H1 (cell line): ENCODE measurements around the gene LIPT2. TPM values are rescaled to one million over a fixed set of nuclear protein-coding genes. Genes with fewer than 3 reads are reported as not detected.

Experiments used
- CTCF ChIA-PET: fragments of 300-600 bp; sonication (Branson Sonifier 250); formaldehyde crosslinking; loops from one replicate; lab custom pipeline; 2021; ENCODE audit not compliant: partially characterized antibody; lab: Charles Lee
- POLR2A ChIA-PET: fragments of 300-600 bp; sonication (Branson Sonifier 250); formaldehyde crosslinking; loops from one replicate; lab custom pipeline; 2021; ENCODE audit warnings: inconsistent platforms; ENCODE audit not compliant: partially characterized antibody; lab: Charles Lee
- DNase-seq, 2 experiments: peaks; one replicate each; pipeline versions ENCODE4 v3.0.0 to v3.0.0-alpha.2; 2010 to 2022; ENCODE audit warnings: low spot score in 2 of 2, low read depth in 1 of 2, mixed read lengths in 1 of 2
- FAIRE-seq: peaks from 2 replicates; lab custom pipeline; 2011; peaks lifted over from hg19 to GRCh38; lab: Jason Lieb, UNC
- H2AFZ ChIP-seq: 2 replicates; pipeline ENCODE4 v1.8.1; 2012; ENCODE audit warnings: low read length, inconsistent platforms
- H2AK5ac ChIP-seq: 2 replicates; pipeline ENCODE4 v1.6.1; 2013; ENCODE audit warnings: low read depth, low read length
- H2BK120ac ChIP-seq: replicated peaks from 2 replicates; pipeline ENCODE3; 2013; ENCODE audit warnings: low read depth, low read length, inconsistent platforms
- H2BK12ac ChIP-seq: 2 replicates; pipeline ENCODE4 v1.6.1; 2013; ENCODE audit warnings: low read depth, low read length
- H2BK15ac ChIP-seq: 2 replicates; pipeline ENCODE4 v1.6.1; 2013; ENCODE audit warnings: low read length
- H2BK20ac ChIP-seq: 2 replicates; pipeline ENCODE4 v1.6.1; 2013; ENCODE audit warnings: low read length
- H2BK5ac ChIP-seq: 2 replicates; pipeline ENCODE4 v1.6.1; 2013; ENCODE audit warnings: low read depth, low read length
- H3K14ac ChIP-seq: 2 replicates; pipeline ENCODE4 v1.6.1; 2013; ENCODE audit warnings: inconsistent platforms; ENCODE audit not compliant: insufficient read length
- H3K18ac ChIP-seq: 2 replicates; pipeline ENCODE4 v1.6.1; 2013; ENCODE audit warnings: low read length; ENCODE audit errors: extremely low read depth
- H3K23ac ChIP-seq: 2 replicates; pipeline ENCODE4 v1.6.1; 2013; ENCODE audit warnings: inconsistent platforms; ENCODE audit not compliant: insufficient read length
- H3K23me2 ChIP-seq: 2 replicates; pipeline ENCODE4 v1.6.1; 2013; ENCODE audit warnings: low read depth, low read length
- H3K27ac ChIP-seq: 2 replicates; pipeline ENCODE4 v1.6.1; 2011; ENCODE audit warnings: low read depth, low read length, inconsistent platforms
- H3K27me3 ChIP-seq, 4 experiments: replicated peaks in 1 of 4; 1 replicate in 1 of 4; 2 replicates in 3 of 4; pipeline versions ENCODE4 v1.6.1 to v1.8.1; 2011 to 2013; ENCODE audit warnings: low read length in 3 of 4, mild to moderate bottlenecking in 3 of 4, inconsistent platforms in 2 of 4, mixed read lengths in 2 of 4, moderate library complexity in 1 of 4; ENCODE audit not compliant: control insufficient read depth in 3 of 4, insufficient read depth in 3 of 4; ENCODE audit errors: extremely low read depth in 1 of 4
- H3K36me3 ChIP-seq, 4 experiments: 2 replicates each; pipeline versions ENCODE4 v1.6.1 to v1.8.1; 2011 to 2013; ENCODE audit warnings: mild to moderate bottlenecking in 4 of 4, low read length in 3 of 4, moderate library complexity in 2 of 4, control low read depth in 1 of 4, inconsistent platforms in 1 of 4; ENCODE audit not compliant: insufficient read depth in 4 of 4, control insufficient read depth in 2 of 4
- H3K4ac ChIP-seq: replicated peaks from 2 replicates; pipeline ENCODE3; 2013; ENCODE audit warnings: low read length, low read depth, mixed read lengths, inconsistent platforms; ENCODE audit not compliant: insufficient read length
- H3K4me1 ChIP-seq, 4 experiments: replicated peaks in 1 of 4; 1 replicate in 1 of 4; 2 replicates in 3 of 4; pipeline versions ENCODE4 v1.6.1 to v1.8.1; 2011 to 2013; ENCODE audit warnings: low read length in 3 of 4, inconsistent platforms in 2 of 4, mixed read lengths in 1 of 4; ENCODE audit not compliant: insufficient read depth in 4 of 4, control insufficient read depth in 3 of 4
- H3K4me2 ChIP-seq, 2 experiments: 2 replicates each; pipeline versions ENCODE4 v1.6.1 to v1.8.1; 2011 to 2013; ENCODE audit warnings: low read depth in 2 of 2, low read length in 2 of 2, control low read depth in 1 of 2, inconsistent platforms in 1 of 2, mild to moderate bottlenecking in 1 of 2; ENCODE audit not compliant: insufficient read depth in 1 of 2
- H3K4me3 ChIP-seq, 4 experiments: fragments of 200-600, 300-600 bp in 1 of 4; sonication (generic), shearing (Covaris generic), sonication (Bioruptor Twin) in 1 of 4; 2 replicates each; pipeline versions ENCODE4 v1.5.1 to v1.8.1; 2011 to 2016; ENCODE audit warnings: low read length in 4 of 4, low read depth in 3 of 4, control low read depth in 2 of 4, inconsistent platforms in 2 of 4, mild to moderate bottlenecking in 2 of 4, mixed read lengths in 1 of 4, moderate library complexity in 1 of 4; ENCODE audit not compliant: insufficient read depth in 2 of 4; ENCODE audit errors: extremely low read depth in 1 of 4
- H3K56ac ChIP-seq: replicated peaks from 2 replicates; pipeline ENCODE3; 2013; ENCODE audit warnings: low read depth, mild to moderate bottlenecking, mixed read lengths, low read length, inconsistent platforms; ENCODE audit not compliant: insufficient read length
- H3K79me1 ChIP-seq: 2 replicates; pipeline ENCODE4 v1.6.1; 2013; ENCODE audit warnings: low read depth, low read length, control low read depth
- H3K79me2 ChIP-seq, 2 experiments: 2 replicates each; pipeline versions ENCODE4 v1.6.1 to v1.8.1; 2012 to 2013; ENCODE audit warnings: low read length in 2 of 2, mild to moderate bottlenecking in 2 of 2, inconsistent platforms in 1 of 2; ENCODE audit not compliant: insufficient read depth in 2 of 2, control insufficient read depth in 1 of 2
- H3K9ac ChIP-seq, 4 experiments: replicated peaks in 1 of 4; 1 replicate in 1 of 4; 2 replicates in 3 of 4; pipeline versions ENCODE4 v1.6.1 to v1.8.1; 2011 to 2013; ENCODE audit warnings: low read depth in 3 of 4, low read length in 3 of 4, control low read depth in 2 of 4, mild to moderate bottlenecking in 2 of 4, moderate library complexity in 2 of 4, inconsistent platforms in 1 of 4; ENCODE audit errors: extremely low read depth in 1 of 4
- H3K9me3 ChIP-seq, 2 experiments: 2 replicates each; pipeline versions ENCODE4 v1.6.1 to v1.8.1; 2012 to 2013; ENCODE audit warnings: mild to moderate bottlenecking in 2 of 2, moderate library complexity in 2 of 2, control low read depth in 1 of 2, inconsistent platforms in 1 of 2, low read depth in 1 of 2, low read length in 1 of 2, mixed read lengths in 1 of 2; ENCODE audit not compliant: insufficient read depth in 2 of 2
- H4K20me1 ChIP-seq, 2 experiments: replicated peaks in 1 of 2; 2 replicates each; pipeline versions ENCODE3 to v1.8.1; 2011 to 2013; ENCODE audit warnings: inconsistent platforms in 2 of 2, low read length in 2 of 2, mild to moderate bottlenecking in 1 of 2; ENCODE audit not compliant: insufficient read depth in 2 of 2, control insufficient read depth in 1 of 2
- H4K5ac ChIP-seq: 2 replicates; pipeline ENCODE4 v1.6.1; 2013; ENCODE audit warnings: low read length, low read depth, mixed read lengths, inconsistent platforms; ENCODE audit not compliant: insufficient read length
- H4K8ac ChIP-seq: 2 replicates; pipeline ENCODE4 v1.8.0; 2013; ENCODE audit warnings: mild to moderate bottlenecking, moderate library complexity, low read length, inconsistent platforms; ENCODE audit not compliant: insufficient read depth; ENCODE audit errors: extremely low read depth
- H4K91ac ChIP-seq: replicated peaks from 2 replicates; pipeline ENCODE3; 2013; ENCODE audit warnings: low read length, mixed read lengths, inconsistent platforms; ENCODE audit not compliant: insufficient read length
- BACH1 ChIP-seq: IDR thresholded peaks from 2 replicates; pipeline ENCODE4 v1.6.1; 2012; ENCODE audit warnings: low read length, improper control_type of control experiment
- BCL11A ChIP-seq, 2 experiments: IDR thresholded peaks; one replicate each; pipeline ENCODE4 v1.6.1; 2011; ENCODE audit warnings: low read depth in 2 of 2, low read length in 2 of 2, mild to moderate bottlenecking in 2 of 2
- BRCA1 ChIP-seq: IDR thresholded peaks from 2 replicates; pipeline ENCODE4 v1.6.1; 2012; ENCODE audit warnings: low read depth, low read length, improper control_type of control experiment
- CBX8 ChIP-seq: fragments of 300-800, 300-1000 bp; sonication (generic); IDR thresholded peaks from 2 replicates; pipeline ENCODE4 v1.7.1; 2016; ENCODE audit warnings: low read depth, low read length, borderline replicate concordance
- JUND ChIP-seq: IDR thresholded peaks from 2 replicates; pipeline ENCODE4 v1.6.1; 2011; ENCODE audit warnings: mild to moderate bottlenecking, improper control_type of control experiment, low read length
- NANOG ChIP-seq: IDR thresholded peaks from 2 replicates; pipeline ENCODE4 v1.6.1; 2011; ENCODE audit warnings: low read length, low read depth, mild to moderate bottlenecking, inconsistent platforms; ENCODE audit not compliant: insufficient read depth, poor library complexity, severe bottlenecking
- POU5F1 ChIP-seq: IDR thresholded peaks from 2 replicates; pipeline ENCODE4 v1.6.1; 2011; ENCODE audit warnings: low read depth, mild to moderate bottlenecking, low read length, moderate library complexity
- RFX5 ChIP-seq: IDR thresholded peaks from 2 replicates; pipeline ENCODE4 v1.6.1; 2011; ENCODE audit warnings: low read depth, low read length, improper control_type of control experiment, borderline replicate concordance
- SIRT6 ChIP-seq: IDR thresholded peaks from one replicate; pipeline ENCODE4 v1.7.1; 2012; ENCODE audit warnings: low read length, inconsistent platforms
- TAF7 ChIP-seq: optimal IDR thresholded peaks from 2 replicates; pipeline ENCODE3; 2011; ENCODE audit warnings: low read depth, mild to moderate bottlenecking, inconsistent platforms, low read length, moderate library complexity, borderline replicate concordance
- ZNF274 ChIP-seq: IDR thresholded peaks from 2 replicates; pipeline ENCODE4 v1.7.0; 2012; ENCODE audit warnings: low read length, borderline replicate concordance; ENCODE audit errors: extremely low read depth
- WGBS, 2 experiments: shearing (Covaris generic) in 1 of 2; methylation state at CpG; one replicate each; pipeline versions ENCODE4 v1.1.6 to v1.1.7; 2013 to 2015; ENCODE audit warnings: low lambda C conversion rate in 2 of 2, mixed read lengths in 2 of 2, inconsistent platforms in 1 of 2, low coverage in 1 of 2, missing lambda C conversion rate in 1 of 2; ENCODE audit not compliant: insufficient replicate concordance in 2 of 2, insufficient coverage in 1 of 2, insufficient read length in 1 of 2; ENCODE audit errors: extremely low coverage in 1 of 2, missing lambda C conversion rate in 1 of 2; 5-methylcytosine and 5-hydroxymethylcytosine counted together
- polyA plus RNA-seq, 7 experiments: library from polyadenylated mRNA; depleted of rRNA in 3 of 7; stranded (reverse) in 5 of 7; unstranded in 2 of 7; fragments of >200 nt in 5 of 7; fragments of 200-250 nt in 2 of 7; gene quantifications; 1 replicate in 5 of 7; 2 replicates in 1 of 7; 4 replicates in 1 of 7; pipeline versions ENCODE4 v1.2.1 to v1.2.3, GENCODE V29; 2011 to 2013; ENCODE audit warnings: missing spikeins in 2 of 7, mixed read lengths in 2 of 7
- total RNA-seq: library from RNA; stranded (reverse); fragmentation: NEBNext Ultra II Directional; extraction: Animal tissue kit (Norgen Biotek cat#: 25700); gene quantifications from 2 replicates; pipeline ENCODE4 v1.2.1, GENCODE V29; 2021
- TF ChIP-seq, protein P1 (sequence below): IDR thresholded peaks from 2 replicates; pipeline ENCODE4 v1.6.1; 2012; ENCODE audit warnings: low read length, inconsistent platforms

The LIPT2 gene
- total and polyA plus RNA-seq, 2 of the 8 experiments (the other 6 are each of a cell fraction or from before 2014, with no cell fraction given): 6.4 to 16.7 TPM

GRCh38 chr11:74460481-74461154 lies 32.9 kb downstream of the LIPT2 start:
- DNase-seq: no peak
- Histone ChIP-seq H3K27ac (no peak overlapping the region), H3K4me2 (no peak overlapping the region), H3K4ac (no peak overlapping the region), H2BK20ac (no peak overlapping the region), H3K23me2 (no peaks in the 10 kb centered on the region), H4K8ac (no peak overlapping the region), H2BK5ac (no peak overlapping the region), H2BK12ac (no peak overlapping the region), H3K79me2 (no peaks in the 10 kb centered on the region), H3K27me3 (no peaks in the 10 kb centered on the region; a peak in 1 of 7 replicates), H2AK5ac (no peak overlapping the region), H2BK120ac (no peak overlapping the region), H4K91ac (no peak overlapping the region), H3K4me1 (peaks cover 0 to 5% (median under 1%) of the 10 kb centered on the region in 4 experiments; a peak in 1 of 7 replicates), H3K14ac (no peak overlapping the region), H4K20me1 (no peaks in the 10 kb centered on the region), H3K36me3 (no peaks in the 10 kb centered on the region), H3K9ac (no peak overlapping the region), H4K5ac (no peak overlapping the region), H3K79me1 (no peaks in the 10 kb centered on the region), H3K4me3 (no peak overlapping the region), H3K18ac (no peak overlapping the region), H3K23ac (no peak overlapping the region), H2BK15ac (no peak overlapping the region), H2AFZ (no peak overlapping the region), H3K56ac (no peak overlapping the region), H3K9me3 (no peaks in the 10 kb centered on the region)
- ChIA-PET CTCF (interaction anchor here (1.0 to 5.3 kb wide), 5 partner anchors 8 to 110 kb away, joined by 3 to 42 read pairs (median 4); no protein-coding TSS in a partner anchor), POLR2A (no interaction called here)
- 85% methylated on average over 2 of the region's 2 CpGs; no CpG with 5 or more reads in 1 of the 2 experiments for WGBS, 2 experiments
- no peak for FAIRE-seq
- TF ChIP-seq BRCA1: no peak
- TF ChIP-seq BCL11A (IDR thresholded peaks at IDR 0.05; ENCODE audit: low read depth in 2 of 2, low read length in 2 of 2): no peak
- no peak for TF ChIP-seq CBX8
- TF ChIP-seq JUND: no peak
- no peak for TF ChIP-seq POU5F1
- TF ChIP-seq, protein P1, sequence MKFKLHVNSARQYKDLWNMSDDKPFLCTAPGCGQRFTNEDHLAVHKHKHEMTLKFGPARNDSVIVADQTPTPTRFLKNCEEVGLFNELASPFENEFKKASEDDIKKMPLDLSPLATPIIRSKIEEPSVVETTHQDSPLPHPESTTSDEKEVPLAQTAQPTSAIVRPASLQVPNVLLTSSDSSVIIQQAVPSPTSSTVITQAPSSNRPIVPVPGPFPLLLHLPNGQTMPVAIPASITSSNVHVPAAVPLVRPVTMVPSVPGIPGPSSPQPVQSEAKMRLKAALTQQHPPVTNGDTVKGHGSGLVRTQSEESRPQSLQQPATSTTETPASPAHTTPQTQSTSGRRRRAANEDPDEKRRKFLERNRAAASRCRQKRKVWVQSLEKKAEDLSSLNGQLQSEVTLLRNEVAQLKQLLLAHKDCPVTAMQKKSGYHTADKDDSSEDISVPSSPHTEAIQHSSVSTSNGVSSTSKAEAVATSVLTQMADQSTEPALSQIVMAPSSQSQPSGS: no peak
- no peak for TF ChIP-seq NANOG
- no peak for TF ChIP-seq TAF7
- no peak for TF ChIP-seq ZNF274
- no peak for TF ChIP-seq SIRT6
- no peak for TF ChIP-seq RFX5
- no peak for TF ChIP-seq BACH1
